ENCODE measurements around the gene AK2.

The AK2 gene

DNA sequence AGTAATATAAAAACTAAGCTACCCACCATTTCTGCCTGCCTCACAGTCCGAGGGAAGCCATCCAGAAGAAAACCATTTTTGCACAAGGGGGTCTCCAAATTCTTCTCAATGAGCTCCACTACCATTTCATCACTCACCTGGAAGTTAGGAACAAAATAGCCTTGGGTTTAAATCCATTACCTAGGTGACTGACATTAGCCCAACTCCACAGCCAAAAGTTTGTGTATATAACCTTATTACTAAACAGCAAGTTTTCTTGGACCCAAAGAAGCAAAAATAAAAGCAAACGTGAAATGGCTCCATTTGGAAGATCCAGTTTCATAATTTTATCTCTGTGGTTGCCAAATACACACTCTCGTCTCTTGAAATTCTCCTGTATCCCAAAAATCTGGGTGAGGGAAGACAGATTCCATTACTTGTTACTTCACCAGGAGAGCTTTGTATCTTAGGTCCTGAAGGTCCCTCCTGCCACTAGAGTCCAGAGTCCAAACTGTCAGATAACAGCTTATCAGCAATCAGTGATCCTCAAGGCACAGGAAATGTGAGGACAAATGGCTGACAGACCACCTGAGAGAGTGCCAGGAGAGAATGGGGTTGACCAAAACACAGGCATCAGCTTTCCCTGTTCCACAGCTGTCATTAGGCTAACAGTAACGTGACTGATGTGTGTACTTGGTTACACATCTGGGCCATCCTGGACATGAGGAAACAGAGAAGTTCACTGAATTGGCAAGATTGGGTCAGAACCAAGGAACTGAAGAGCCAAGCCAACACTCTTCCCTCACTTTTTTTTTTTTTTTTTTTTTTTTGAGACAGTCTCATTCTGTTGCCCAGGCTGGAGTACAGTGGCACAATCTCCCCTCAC is 14.9 kb downstream of the AK2 start:
- no peak for DNase-seq

- DNase-seq, result no peak
Observed at GRCh38 chr1:33018112-33018511, 18.6 kb downstream of the AK2 start.

DNA sequence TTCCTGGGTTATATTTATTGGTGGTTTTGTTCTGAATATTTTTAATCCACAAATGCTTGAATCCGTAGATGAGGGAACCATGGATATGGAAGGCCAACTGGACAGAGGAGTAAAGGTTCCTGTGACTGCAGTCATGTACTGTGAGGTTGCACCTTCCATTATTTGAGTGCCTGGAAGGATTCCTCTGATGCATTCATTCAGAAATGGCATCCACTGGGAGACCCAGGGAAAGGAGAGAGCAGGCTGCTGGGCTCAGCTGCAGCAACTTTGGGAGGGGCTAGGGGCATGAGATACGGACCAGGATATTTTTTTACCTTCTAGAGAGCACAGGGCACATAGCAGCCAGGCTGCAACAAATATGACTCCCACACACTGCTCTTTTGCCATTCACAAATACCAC is 19.5 kb downstream of the AK2 start:
- no peak for DNase-seq

DNA sequence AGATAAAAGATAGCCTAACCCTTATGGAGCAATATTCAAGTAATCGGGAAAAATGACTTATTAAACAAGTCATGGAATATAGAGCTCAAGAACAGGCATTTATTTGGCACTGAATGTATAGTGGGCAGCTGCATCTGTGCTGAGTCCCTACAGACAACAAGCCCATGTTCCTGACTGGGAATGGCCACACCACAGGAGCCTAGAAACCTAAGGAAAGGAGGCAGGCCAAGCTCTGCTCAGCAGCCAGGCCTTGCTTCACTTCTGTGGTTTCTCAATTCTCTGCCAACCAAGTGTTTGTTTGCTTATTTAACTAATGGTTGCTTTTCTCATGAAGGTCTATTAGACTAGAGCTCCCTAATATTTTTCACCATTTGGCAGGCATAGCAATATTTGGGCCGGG is 21.5 kb downstream of the AK2 start:
- no peak for DNase-seq

GRCh38 chr1:33014464-33015163 is 22.1 kb downstream of the AK2 start:
- no peak for DNase-seq

- no peak for DNase-seq
Observed at GRCh38 chr1:33013791-33014190, 22.9 kb downstream of the AK2 start.

- no peak for DNase-seq
Observed at GRCh38 chr1:33012165-33012564, 24.5 kb downstream of the AK2 start.

- DNase-seq, result no peak
Observed at GRCh38 chr1:33010932-33011731, 25.6 kb downstream of the AK2 start.

DNA sequence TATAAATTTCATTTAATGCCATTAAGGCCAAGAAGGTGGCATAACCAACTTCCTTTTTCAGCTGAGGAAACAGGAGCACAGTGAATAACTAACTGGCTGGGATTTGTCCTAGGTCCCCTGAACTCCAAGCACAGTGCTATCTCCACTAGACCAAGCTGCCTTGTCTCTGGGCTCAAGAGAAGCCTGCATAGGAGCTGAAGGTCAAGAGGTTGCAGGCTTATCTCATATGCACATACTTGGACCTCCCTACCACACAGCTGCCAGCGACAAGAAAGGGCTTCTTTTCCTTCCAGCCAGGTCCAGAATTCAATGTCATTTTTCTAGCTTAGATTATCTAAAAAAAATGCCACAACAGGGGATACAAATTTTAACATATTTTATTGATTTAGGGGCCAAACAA is 27.1 kb downstream of the AK2 start:
- DNase-seq, result no peak

DNA sequence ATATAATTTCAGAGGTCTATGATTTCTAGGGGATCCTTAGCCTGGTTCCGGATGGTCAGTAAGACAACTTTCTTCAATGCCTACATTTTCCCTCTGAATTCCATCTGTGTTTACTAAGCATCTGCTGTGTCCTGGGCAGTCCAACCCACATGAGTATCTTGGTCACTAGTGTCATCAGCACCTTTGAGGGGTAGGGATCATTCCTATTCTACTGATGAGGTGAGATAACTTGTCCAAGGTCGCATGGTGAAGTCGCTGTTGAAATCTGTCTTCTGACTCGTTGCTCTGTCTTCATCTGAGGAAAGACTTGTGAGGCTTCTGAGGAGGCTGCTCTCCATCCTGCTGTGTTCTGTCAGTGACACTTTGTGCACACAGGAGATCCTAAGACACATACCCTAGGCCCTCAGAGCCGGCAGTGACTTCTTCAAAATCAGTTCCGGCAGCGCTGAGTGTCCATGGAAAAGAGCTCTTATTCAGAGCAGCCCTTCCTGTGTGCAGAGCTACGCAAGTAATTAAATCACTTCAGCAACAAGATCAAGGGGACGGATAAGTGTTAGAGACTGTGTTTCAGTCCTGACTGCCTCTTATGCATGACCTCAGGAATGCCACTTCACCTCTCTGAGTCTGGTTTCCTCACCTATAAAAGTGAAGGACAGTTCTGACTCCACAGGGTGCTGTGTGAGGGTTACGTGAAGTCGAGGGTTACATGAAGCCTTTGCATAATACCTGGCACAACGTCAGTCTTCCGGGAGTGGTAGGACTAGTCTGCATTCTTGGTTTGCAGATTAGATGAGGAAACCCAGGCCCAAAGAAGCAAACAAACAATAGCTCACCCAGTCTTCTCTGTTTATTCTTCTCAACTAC is 28.4 kb downstream of the AK2 start:
- DNase-seq, result no peak

DNA sequence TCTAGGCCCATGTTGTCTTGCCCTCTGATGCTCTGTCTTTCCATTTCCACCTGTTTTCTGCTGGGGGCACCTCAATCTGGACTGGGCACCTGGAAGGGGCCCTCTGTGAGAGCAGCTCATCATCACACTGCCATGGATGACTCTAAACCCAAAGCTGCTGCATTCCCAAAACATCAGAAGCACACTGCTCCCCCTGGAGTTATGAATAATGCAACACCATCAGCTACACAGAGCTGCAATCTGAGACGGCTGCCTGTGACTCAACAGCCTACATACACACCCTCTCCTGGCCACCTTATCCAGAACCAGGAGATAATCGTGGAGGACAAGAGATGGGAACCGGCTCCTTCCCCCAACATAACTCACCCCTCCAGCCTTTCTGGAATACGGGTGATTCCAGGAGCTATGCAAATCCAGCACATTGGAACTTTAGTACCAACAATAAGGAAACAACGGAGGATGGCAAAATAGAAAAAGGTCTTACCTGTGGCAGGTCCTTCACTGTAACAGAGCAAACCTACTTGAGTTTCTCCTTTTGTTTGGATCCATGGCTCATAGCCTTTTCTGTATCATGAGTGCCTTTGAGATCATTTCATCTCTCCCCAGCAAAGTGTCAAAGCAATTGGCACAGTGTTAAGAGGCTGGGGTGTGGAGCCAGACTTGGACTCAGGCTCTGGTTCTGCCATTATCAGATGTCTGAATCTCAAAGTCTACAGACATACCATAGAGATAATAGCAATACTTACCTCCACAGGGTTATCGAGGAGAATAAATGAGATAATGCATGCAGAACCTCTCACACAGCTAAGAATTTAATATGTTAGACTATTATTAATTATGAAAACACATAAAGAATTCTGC is 29.3 kb downstream of the AK2 start:
- no peak for DNase-seq

- DNase-seq, result no peak
Observed at GRCh38 chr1:33005838-33006421, 30.8 kb downstream of the AK2 start.

- no peak for DNase-seq
Observed at GRCh38 chr1:33005117-33005837, 31.4 kb downstream of the AK2 start.

- DNase-seq, result no peak
Observed at GRCh38 chr1:33004613-33005012, 32.1 kb downstream of the AK2 start.

GRCh38 chr1:33003657-33004056 is 33.0 kb downstream of the AK2 start:
- DNase-seq, result no peak

DNA sequence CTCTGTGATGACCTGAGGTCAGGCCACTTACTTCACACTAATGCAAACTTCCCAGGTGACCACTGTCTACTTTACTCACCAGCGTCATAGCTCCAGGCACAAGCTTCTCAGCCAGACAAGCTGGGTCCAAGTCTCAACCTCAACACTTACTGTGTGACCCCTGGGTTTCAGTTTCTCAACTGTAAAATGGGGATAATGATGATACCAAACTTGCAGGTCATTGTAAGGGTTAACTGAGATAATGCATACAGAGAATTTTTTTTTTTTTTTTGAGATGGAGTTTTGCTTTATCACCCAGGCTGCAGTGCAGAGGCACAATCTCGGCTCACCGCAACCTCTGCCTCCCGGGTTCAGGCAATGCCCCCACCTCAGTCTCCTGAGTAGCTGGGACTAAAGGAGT is 34.7 kb downstream of the AK2 start:
- DNase-seq, result no peak

GRCh38 chr1:33001282-33001681 is 35.4 kb downstream of the AK2 start:
- DNase-seq, result no peak

GRCh38 chr1:33000427-33001026 is 36.2 kb downstream of the AK2 start:
- DNase-seq, result no peak

DNA sequence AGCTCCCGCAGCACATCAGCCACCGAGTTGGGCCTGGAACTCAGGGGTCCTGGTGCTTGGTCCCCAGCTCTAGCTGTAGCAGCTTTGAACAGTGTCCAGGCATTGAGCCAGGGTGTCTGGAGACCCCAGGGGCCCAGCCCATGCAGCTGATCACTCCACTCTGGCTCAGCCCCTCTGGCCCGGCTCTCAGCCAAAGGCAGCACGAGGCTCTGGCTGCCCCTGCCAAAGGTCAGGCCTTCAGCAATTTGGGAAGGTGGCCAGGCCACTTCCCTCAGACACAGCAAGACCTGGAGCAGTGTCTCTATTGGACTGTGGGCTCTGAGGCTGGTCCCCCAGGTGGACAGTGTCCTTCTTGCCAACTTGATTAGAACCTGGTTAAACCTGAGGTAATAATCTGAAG is 37.7 kb downstream of the AK2 start:
- DNase-seq, result no peak

GRCh38 chr1:32998064-32998463 is 38.6 kb downstream of the AK2 start:
- no peak for DNase-seq
